DOHH2 (cell line): ENCODE measurements around the gene DBN1.

ENCODE experiments used
- H3F3A ChIP-seq: fragments of 200-600 bp; sonication (generic), shearing (Covaris generic); 2 replicates; pipeline ENCODE4 v1.6.0; 2016; ENCODE audit warnings: antibody characterized with exemption, mild to moderate bottlenecking; ENCODE audit not compliant: control insufficient read depth, insufficient read depth
- H3K27ac ChIP-seq: fragments of 200-600 bp; sonication (generic); 2 replicates; pipeline ENCODE4 v1.5.1; 2014; ENCODE audit warnings: low read depth, mild to moderate bottlenecking, low read length, moderate library complexity
- H3K27me3 ChIP-seq: fragments of 200-600 bp; sonication (generic); 2 replicates; pipeline ENCODE4 v1.6.1; 2014; ENCODE audit warnings: mild to moderate bottlenecking, low read length, mixed read lengths; ENCODE audit not compliant: control insufficient read depth
- H3K36me3 ChIP-seq: fragments of 200-600 bp; sonication (generic); 2 replicates; pipeline ENCODE4 v1.6.1; 2014; ENCODE audit warnings: mild to moderate bottlenecking, low read length, moderate library complexity, mixed read lengths; ENCODE audit not compliant: control insufficient read depth
- H3K4me1 ChIP-seq: fragments of 200-600 bp; sonication (generic); 2 replicates; pipeline ENCODE4 v1.6.1; 2014; ENCODE audit warnings: mild to moderate bottlenecking, low read length, mixed read lengths; ENCODE audit not compliant: control insufficient read depth
- H3K4me2 ChIP-seq: fragments of 200-600 bp; sonication (generic); 2 replicates; pipeline ENCODE4 v1.6.0; 2014; ENCODE audit warnings: mild to moderate bottlenecking, low read length, moderate library complexity
- H3K4me3 ChIP-seq: fragments of 200-600 bp; sonication (generic); 2 replicates; pipeline ENCODE4 v1.5.1; 2014; ENCODE audit warnings: mild to moderate bottlenecking, low read length, mixed read lengths
- H3K79me2 ChIP-seq: fragments of 200-600 bp; sonication (generic); 2 replicates; pipeline ENCODE4 v1.6.1; 2014; ENCODE audit warnings: mild to moderate bottlenecking, low read length, mixed read lengths; ENCODE audit not compliant: control insufficient read depth
- H3K9me2 ChIP-seq: fragments of 200-600 bp; sonication (generic); replicated peaks from 2 replicates; pipeline ENCODE4 v1.6.1; 2014; ENCODE audit warnings: mild to moderate bottlenecking, low read length, mixed read lengths; ENCODE audit not compliant: control insufficient read depth
- H3K9me3 ChIP-seq: fragments of 200-600 bp; sonication (generic); 2 replicates; pipeline ENCODE4 v1.6.1; 2014; ENCODE audit warnings: antibody characterized with exemption, low read length, mixed read lengths; ENCODE audit not compliant: control insufficient read depth, insufficient read depth
- H4K20me1 ChIP-seq: fragments of 200-600 bp; sonication (generic); 2 replicates; pipeline ENCODE4 v1.6.0; 2014; ENCODE audit warnings: low read depth, mild to moderate bottlenecking, antibody characterized with exemption, low read length, moderate library complexity; ENCODE audit not compliant: control insufficient read depth, insufficient read depth
- EZH2phosphoT487 ChIP-seq: fragments of 200-600 bp; sonication (generic); IDR thresholded peaks from 2 replicates; pipeline ENCODE4 v1.6.1; 2017; ENCODE audit warnings: borderline replicate concordance, mild to moderate bottlenecking, antibody characterized with exemption, low read length, moderate library complexity, mixed read lengths
- TF ChIP-seq, protein P1 (sequence below): fragments of 200-600 bp; sonication (generic); IDR thresholded peaks from one replicate; pipeline ENCODE4 v1.5.1; 2014; ENCODE audit warnings: antibody characterized with exemption, mild to moderate bottlenecking, low read depth, low read length; ENCODE audit not compliant: poor library complexity, severe bottlenecking

DBN1 gene

DNA sequence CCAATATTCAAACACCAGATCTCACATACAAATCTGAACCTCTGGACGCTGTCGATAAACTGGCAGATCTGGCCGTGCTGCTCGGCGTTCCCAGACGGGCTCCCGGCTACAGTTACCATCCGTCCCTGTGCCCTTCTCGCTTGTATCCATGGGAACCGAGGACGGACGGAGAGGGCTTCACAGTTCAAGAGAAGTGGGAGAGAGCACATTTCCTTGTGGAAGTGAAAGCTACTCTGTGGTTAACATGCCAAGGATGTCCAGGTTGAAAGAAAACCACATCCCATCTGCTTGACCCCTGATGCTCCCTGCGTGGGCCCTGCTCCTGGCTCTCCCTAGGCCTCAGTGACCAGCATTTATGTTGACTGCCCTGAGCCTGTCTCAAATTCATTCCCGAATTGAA lies 6.3 kb upstream of the DBN1 start:
- H3K4me2 ChIP-seq = no peak overlapping the region
- no peaks in the 10 kb centered on the region for H3K79me2 ChIP-seq
- no peaks in the 10 kb centered on the region for H3K36me3 ChIP-seq
- TF ChIP-seq, protein P1, sequence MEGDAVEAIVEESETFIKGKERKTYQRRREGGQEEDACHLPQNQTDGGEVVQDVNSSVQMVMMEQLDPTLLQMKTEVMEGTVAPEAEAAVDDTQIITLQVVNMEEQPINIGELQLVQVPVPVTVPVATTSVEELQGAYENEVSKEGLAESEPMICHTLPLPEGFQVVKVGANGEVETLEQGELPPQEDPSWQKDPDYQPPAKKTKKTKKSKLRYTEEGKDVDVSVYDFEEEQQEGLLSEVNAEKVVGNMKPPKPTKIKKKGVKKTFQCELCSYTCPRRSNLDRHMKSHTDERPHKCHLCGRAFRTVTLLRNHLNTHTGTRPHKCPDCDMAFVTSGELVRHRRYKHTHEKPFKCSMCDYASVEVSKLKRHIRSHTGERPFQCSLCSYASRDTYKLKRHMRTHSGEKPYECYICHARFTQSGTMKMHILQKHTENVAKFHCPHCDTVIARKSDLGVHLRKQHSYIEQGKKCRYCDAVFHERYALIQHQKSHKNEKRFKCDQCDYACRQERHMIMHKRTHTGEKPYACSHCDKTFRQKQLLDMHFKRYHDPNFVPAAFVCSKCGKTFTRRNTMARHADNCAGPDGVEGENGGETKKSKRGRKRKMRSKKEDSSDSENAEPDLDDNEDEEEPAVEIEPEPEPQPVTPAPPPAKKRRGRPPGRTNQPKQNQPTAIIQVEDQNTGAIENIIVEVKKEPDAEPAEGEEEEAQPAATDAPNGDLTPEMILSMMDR = no peak
- no peak for TF ChIP-seq EZH2phosphoT487
- H3K9me2 ChIP-seq = no peaks in the 10 kb centered on the region
- H3K4me3 ChIP-seq = no peak overlapping the region
- peaks cover 39% of the 10 kb centered on the region for H3K4me1 ChIP-seq
- H4K20me1 ChIP-seq = no peaks in the 10 kb centered on the region
- H3K27me3 ChIP-seq = no peaks in the 10 kb centered on the region
- no peaks in the 10 kb centered on the region for H3K9me3 ChIP-seq
- peaks cover 12% of the 10 kb centered on the region; the same call in 1 of the 2 replicates for H3F3A ChIP-seq
- H3K27ac ChIP-seq = peak overlapping the region; percentile 37; the same call in 1 of the 2 replicates

DNA sequence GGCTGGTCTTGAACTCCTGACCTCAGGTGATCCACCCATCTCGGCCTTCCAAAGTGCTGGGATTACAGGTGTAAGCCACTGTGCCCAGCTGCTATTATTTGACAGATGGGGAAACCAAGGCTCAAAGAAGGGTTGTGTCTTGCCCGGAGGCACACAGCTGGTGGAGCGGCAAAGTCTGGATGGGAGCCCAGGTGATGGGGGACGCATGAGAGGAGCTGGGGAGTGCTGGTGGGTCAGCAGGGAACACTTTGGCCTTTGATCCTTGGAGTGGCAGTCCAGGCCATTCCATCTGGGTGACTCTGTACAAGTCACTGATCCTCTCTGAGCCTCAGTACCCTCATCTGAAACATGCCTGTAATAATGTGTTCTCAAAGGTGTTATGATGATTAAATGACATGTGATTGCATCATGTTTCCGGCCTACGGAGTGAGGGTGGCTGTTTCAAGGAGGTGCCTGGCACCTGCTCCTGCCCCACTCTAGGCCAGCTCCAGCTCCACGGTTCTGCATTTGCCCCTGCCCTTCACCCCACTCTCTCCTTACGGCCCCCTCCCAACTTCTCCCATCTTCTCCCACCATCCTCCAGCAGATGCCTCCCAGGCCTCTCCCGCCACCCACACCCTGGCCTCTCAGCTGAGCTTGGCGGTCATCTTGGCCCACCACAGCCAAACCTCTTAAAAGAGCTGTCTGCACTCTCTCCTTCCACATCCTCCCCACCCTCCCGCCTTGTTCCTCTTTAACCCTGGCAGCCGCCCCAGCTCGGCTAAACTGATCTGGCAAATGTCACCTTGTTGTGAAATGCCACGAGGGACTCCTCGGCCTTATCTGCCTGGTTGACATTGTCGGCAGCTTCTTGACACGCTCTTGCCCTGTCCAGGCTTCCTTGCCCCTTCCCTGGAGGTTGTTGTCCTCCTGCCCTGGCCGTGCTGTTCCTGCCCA lies 5.5 kb upstream of the DBN1 start:
- Histone ChIP-seq H3K9me3 (no peaks in the 10 kb centered on the region), H4K20me1 (no peaks in the 10 kb centered on the region), H3K4me2 (peak overlapping the region; percentile 30), H3K27me3 (no peaks in the 10 kb centered on the region), H3K79me2 (no peaks in the 10 kb centered on the region), H3K4me3 (no peak overlapping the region), H3K4me1 (peaks cover 46% of the 10 kb centered on the region), H3K9me2 (no peaks in the 10 kb centered on the region), H3K27ac (peak overlapping the region; percentile 37), H3F3A (peaks cover 12% of the 10 kb centered on the region; the same call in 1 of the 2 replicates), H3K36me3 (no peaks in the 10 kb centered on the region)
- TF ChIP-seq EZH2phosphoT487 = no peak
- TF ChIP-seq, protein P1 = no peak

DNA sequence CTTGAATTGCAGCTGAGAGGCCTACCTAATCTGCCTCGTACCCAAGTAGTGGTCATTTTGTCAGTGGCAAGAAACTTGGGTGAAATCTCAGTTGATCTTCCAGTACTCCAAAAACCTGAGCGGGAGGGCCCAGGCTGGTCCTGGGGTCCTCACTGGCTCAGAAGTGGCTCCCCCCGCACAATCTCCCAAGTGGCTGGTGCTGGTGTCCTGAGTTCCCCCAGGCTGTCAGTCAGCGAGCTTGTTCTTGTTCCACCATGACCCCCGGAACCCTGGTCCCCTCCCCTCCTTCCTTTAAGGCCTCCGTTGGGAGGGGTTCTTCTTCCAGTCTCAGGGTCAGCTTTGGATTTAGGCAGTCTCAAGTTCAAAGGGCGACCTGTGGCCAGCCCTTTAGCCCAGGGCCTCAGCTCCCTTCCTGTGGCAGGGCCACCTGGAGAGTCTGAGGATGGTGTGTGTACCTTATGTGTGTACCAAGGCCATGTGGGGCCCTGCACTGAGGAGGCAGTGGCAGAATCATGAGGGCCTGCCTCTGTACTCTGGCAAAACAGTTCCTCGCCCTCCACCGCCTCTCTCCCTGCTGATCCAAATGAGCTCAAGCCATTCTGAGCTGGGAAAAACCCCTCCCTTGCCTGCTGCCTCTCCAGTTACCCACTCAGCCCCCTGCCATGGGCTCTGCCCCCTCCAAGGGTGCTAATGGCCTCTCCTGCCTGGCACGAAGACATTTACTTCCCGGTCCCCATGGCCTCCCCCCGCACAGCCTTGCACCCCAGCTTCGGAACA lies 4.5 kb upstream of the DBN1 start:
- no peak overlapping the region for H3K4me2 ChIP-seq
- H3K9me3 ChIP-seq = no peaks in the 10 kb centered on the region
- no peaks in the 10 kb centered on the region for H3K27me3 ChIP-seq
- H3K27ac ChIP-seq = no peak overlapping the region
- H3F3A ChIP-seq = peaks cover 12% of the 10 kb centered on the region; the same call in 1 of the 2 replicates
- TF ChIP-seq, protein P1 = no peak
- TF ChIP-seq EZH2phosphoT487 = no peak
- peaks cover 49% of the 10 kb centered on the region for H3K4me1 ChIP-seq
- no peaks in the 10 kb centered on the region for H3K79me2 ChIP-seq
- H3K9me2 ChIP-seq = no peaks in the 10 kb centered on the region
- H4K20me1 ChIP-seq = no peaks in the 10 kb centered on the region
- H3K4me3 ChIP-seq = no peak overlapping the region
- H3K36me3 ChIP-seq = no peaks in the 10 kb centered on the region
